Measurements from ENCODE around the gene OR2H1.
"Not testable (repeated sequence)": the region's sequence is repeated elsewhere in the genome, so short reads cannot be mapped to it uniquely, and the experiment has no call there.

The OR2H1 gene

GRCh38 chr6:29456971-29457370, at the start of gene OR2H1, which contains the start of gene OR11A1:
TSS of gene OR2H1 (plus strand) at chr6:29457155. CDS start at chr6:29461770, 4,615 bp downstream.
TSS of gene OR11A1 (minus strand) at chr6:29457071. CDS start at chr6:29427641, 29,430 bp downstream.
- POLR2A ChIA-PET, result no interaction called here
- TF ChIP-seq CTCF (IDR thresholded peaks at IDR 0.05; ENCODE audit: control extremely low read depth, extremely low read depth, low read depth, missing control alignments), result no peak
- CTCF ChIA-PET, result no interaction called here
- no peak for DNase-seq (ENCODE audit: extremely low spot score)

- TF ChIP-seq CTCF (IDR thresholded peaks at IDR 0.05; ENCODE audit: control extremely low read depth, extremely low read depth, low read depth, missing control alignments), result no peak
- ChIA-PET CTCF (interaction anchor here (1.0 kb wide), 1 partner anchor 15 kb away, joined by 3 read pairs; no protein-coding TSS in a partner anchor), POLR2A (no interaction called here)
- no peak for DNase-seq (ENCODE audit: extremely low spot score)
These were observed 42.4 kb upstream of the OR2H1 start, which contains the start of gene OR12D1 for GRCh38 chr6:29414588-29414987. TSS of gene OR12D1 (plus strand) at chr6:29414928.

GRCh38 chr6:29419516-29419915, 37.4 kb upstream of the OR2H1 start:
- POLR2A ChIA-PET, result no interaction called here

GRCh38 chr6:29424168-29424567, 32.8 kb upstream of the OR2H1 start:
- no peak for DNase-seq (ENCODE audit: extremely low spot score)
- CTCF ChIA-PET, result no interaction called here
- POLR2A ChIA-PET, result no interaction called here
- TF ChIP-seq CTCF (IDR thresholded peaks at IDR 0.05; ENCODE audit: control extremely low read depth, extremely low read depth, low read depth, missing control alignments), result no peak

More at GRCh38 chr6:29419516-29419915, 37.4 kb upstream of the OR2H1 start:
- CTCF ChIA-PET, result no interaction called here
- TF ChIP-seq CTCF (IDR thresholded peaks at IDR 0.05; ENCODE audit: control extremely low read depth, extremely low read depth, low read depth, missing control alignments), result no peak
- no peak for DNase-seq (ENCODE audit: extremely low spot score)

GRCh38 chr6:29424575-29424974, 32.4 kb upstream of the OR2H1 start:
- ChIA-PET CTCF (no interaction called here), POLR2A (no interaction called here)
- TF ChIP-seq CTCF (IDR thresholded peaks at IDR 0.05; ENCODE audit: control extremely low read depth, extremely low read depth, low read depth, missing control alignments), result no peak
- DNase-seq (ENCODE audit: extremely low spot score), result no peak

- CTCF ChIA-PET, result no interaction called here
- no peak for TF ChIP-seq CTCF (IDR thresholded peaks at IDR 0.05; ENCODE audit: control extremely low read depth, extremely low read depth, low read depth, missing control alignments)
- no peak for DNase-seq (ENCODE audit: extremely low spot score)
- POLR2A ChIA-PET, result no interaction called here
These were observed 31.9 kb upstream of the OR2H1 start for GRCh38 chr6:29425075-29425474.

- POLR2A ChIA-PET, result no interaction called here
- CTCF ChIA-PET, result no interaction called here
- DNase-seq (ENCODE audit: extremely low spot score), result no peak
- TF ChIP-seq CTCF (IDR thresholded peaks at IDR 0.05; ENCODE audit: control extremely low read depth, extremely low read depth, low read depth, missing control alignments), result no peak
These were observed 30.3 kb upstream of the OR2H1 start for GRCh38 chr6:29426654-29427053.

- POLR2A ChIA-PET; DNase-seq (ENCODE audit: extremely low spot score); CTCF ChIA-PET: not testable (repeated sequence)
These were observed 20.2 kb upstream of the OR2H1 start for GRCh38 chr6:29436730-29437129.
